ENCODE measurements around the gene GSTM3.
A peak's percentile ranks its signal among the peaks of the same experiment; 100 is the strongest.
"Not testable (repeated sequence)": the region's sequence is repeated elsewhere in the genome, so short reads cannot be mapped to it uniquely, and the experiment has no call there.

GSTM3 gene

DNA sequence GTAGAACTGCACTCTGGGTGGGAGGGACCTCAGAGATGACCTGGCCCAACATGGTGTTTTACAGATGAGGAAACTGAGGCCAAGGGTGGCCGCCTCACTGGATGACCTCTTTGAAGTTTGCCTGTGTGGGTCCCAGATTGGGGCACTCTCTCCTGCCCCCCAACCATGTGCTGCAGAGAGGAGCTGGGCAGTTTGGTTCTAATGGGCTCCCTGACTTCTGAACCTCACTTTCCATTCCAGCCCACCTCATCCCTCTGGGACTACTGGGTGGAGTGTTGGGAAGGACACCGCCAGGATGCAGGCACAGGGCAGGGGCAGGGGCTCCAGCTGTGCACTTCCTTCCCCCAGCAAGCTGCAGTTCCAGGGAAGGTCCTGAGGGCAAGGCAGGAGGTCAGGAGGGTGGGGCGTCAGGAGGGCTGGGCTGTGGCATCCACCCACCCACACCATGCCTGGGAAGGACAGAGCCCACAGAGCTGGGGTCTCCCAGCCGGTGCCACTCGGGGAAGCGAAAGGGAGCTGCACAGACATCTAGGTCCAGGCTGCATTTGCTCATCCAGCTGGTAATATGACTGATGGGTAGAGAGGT is 33.2 kb upstream of the GSTM3 start:
- no peak for DNase-seq

DNA sequence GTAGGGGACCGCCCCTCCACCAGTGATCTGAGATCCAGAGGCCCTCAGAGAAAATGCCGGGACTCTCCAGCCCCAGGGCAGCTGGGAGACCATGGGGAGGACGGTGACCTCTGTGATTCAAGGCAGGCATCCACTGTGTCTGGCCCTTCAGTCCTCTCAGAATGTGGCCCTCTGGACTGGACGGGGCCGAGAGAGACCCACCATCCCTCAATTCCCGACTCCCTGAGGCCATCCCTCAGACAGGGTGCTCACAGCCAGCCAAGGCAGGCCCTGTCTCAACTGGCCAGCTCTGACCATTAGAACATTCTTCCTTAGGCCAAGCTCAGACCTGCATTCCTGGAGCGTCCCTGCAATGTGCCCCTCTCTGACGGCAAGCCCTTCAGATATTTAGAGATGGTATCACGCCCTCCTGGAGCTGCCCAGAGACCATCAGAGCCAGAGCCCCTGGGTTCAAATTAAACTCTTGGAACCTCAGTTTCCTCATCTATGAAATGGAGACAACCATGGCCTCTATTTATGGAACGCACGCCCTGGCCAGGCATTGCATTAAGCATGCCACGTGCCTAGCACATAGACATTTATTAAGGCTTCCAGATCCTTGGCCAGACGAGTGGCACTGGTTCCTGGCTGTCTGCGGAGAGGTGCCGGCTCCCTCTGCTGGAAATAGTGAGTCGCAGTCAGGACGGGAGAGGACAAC is 32.5 kb upstream of the GSTM3 start:
- DNase-seq, result peak; percentile 72

DNA sequence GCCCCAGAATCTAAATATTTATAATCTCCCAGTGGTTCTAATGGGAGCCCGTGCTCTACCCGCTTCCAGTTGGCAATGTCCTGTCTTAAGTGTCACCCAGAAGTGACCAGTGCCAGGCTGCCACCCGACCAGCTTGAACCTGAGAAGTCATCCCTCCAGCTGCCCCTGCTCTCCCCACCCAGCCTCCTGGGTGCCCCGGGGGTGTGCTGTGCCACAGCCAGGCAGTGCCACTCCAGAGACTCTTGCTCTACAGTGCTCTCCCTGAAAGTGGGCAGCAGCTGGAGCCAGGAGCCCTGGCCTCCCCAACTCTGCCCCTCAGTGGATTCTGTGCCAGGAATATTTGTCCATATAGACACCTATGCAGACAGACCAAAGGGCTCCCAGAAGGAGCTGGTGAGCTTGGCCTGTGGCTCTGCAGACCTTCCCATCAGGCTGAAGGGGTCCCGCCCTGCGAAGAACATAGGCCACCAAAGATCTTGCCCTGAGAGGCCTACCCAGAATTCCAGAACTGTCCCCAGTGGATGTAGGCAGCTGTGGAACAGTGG is 31.9 kb upstream of the GSTM3 start:
- no peak for DNase-seq

DNA sequence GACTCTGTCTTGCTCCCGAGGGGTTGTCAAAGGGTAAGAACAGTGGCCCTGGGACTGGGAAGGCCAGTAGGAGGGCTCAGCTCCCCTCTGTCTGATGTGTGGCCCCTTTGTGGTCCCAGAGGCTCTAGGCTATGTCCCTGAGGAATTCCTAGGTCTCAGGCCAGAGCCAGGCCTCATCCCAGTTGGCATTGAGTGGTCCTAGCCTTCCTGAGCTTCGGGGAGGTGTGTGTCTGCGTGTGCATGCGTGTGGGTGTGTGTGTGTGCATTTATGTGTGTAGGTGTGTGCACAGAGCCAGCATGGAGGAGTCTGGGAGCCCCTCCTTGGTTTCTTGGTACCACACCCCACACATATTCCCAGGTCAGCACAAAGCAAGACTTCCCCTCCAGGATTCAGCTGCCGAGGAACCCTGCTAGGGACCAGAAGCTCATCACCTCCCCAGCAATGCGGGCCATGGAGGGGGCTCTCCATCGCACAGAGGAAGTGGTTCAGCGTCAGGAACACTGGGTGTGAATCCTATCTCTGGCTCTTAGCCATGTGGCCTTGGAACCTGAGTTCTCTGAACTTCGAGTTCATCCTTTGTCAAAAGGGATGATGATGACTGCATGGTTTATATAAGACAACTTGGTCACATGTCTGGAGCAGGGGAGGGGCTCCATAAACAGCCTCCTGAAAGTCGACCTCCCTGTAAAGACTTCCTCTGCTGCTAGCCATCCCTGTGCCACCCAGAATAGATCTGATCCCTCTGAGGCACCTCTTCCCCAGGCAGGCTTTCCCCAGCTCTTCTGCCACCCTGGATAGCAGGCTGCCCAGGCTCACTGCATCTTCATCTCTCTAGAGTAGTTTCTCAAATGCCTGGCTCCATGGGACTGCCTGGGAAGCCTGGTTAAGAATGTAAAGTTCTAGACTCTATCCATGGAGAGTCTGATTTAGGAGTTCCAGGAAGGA is 31.1 kb upstream of the GSTM3 start:
- DNase-seq, result no peak

DNA sequence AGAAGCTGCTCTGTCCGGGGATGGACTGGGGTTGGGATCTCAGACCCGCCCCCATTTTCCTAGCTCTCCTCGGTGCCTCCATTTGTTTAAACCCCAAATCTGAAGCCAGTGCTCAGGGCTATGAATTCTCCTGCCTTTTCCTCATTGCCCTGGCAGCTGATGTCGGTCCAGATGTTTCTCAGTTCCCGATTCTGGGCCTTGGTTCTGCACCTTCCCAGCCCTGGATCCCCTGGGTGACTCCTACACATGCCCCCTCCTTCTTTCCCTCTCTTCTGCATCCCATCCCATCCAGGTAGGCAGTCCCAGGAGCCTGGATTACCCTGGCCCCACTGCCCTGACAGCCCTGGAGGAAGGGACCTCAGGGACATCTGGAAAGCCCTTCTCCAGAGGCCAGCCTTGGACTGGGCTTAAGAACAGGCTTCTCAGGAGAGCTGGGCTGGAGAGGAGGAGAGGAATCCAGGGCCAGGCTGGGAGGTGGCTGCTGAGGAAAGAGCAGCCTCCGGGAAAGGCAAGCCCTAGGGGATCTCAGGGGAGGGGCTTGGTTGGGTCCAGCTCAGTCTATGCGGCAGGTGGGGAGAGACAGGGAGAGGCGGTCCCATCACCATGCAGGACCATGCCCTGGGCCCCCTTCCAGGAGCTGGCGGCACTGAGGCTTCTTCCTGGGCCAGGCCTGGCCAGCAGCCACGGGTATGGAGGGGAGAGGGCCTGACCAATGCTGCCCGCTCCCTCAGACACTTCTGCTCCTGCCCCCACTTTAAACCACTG is 29.7 kb upstream of the GSTM3 start:
- DNase-seq, result no peak

DNA sequence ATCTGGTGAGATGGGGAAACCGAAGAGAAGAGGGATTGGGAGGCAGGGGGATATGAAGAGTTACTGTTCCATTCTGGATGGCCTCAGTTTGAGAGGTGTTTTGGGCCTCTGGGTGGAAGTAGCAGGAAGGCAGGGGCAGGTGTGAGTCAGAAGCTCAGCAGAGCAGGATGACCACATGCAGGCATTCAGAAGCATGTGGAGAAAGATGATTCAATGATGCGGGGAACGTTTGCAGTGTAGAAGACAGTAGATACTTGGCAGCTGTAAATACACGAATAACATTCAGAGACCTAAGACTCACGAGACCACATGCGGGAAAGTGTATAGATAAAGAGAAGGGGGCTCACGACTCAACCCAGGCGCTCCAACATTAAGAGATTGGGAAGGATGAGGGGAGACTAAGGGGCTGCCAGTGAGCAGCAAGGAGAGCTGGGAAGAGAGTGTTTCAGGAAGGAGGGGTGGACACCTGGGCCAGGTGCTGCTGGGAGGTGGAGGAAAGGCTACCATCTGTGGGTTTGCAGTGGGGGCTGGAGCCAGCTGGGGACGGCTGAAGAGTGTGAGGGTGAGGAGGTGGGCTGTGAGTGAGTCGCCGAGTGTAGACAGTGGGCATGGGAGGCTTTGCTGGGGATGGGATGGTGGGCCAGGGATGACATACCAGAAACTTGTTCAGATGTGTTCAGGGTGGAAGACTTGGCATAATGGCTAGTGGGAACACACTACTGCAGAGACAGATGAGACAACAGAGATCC is 28.7 kb upstream of the GSTM3 start:
- DNase-seq, result no peak

DNA sequence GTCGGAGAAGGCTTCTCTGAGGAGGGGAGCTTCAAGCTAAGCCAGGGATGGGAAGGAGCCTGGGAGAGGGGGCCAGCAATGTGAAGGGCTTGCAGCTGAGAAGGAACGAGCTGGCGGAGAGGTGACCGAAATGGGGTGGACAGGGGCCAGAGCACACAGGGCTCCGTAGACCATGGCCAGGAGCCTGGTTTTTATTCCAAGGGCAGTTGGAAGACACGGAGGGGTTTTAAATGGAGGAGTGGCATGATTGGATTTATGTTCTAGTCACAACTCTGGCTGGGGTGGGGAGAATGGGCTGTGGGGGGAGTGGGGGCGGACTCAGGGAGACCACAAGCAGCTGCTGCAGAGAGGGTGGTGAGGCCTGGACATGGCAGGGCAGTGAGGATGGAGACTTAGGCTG is 28.0 kb upstream of the GSTM3 start:
- DNase-seq, result no peak

DNA sequence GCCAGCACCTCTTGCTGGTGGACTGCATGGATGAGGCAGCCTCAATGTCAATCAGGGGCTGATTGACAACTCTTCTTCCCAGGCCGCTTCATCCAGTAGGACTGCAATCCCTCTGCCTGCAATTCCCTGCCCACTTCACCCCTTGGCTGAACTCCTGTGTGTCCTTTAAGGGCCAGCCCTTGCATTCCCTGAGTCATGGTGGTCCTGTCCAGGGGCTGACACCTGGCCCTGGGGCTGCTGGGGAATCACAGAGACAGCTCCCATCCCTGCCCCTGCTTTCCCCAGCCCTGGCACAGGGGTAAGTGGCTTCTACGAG is 27.5 kb upstream of the GSTM3 start:
- DNase-seq, result no peak

DNA sequence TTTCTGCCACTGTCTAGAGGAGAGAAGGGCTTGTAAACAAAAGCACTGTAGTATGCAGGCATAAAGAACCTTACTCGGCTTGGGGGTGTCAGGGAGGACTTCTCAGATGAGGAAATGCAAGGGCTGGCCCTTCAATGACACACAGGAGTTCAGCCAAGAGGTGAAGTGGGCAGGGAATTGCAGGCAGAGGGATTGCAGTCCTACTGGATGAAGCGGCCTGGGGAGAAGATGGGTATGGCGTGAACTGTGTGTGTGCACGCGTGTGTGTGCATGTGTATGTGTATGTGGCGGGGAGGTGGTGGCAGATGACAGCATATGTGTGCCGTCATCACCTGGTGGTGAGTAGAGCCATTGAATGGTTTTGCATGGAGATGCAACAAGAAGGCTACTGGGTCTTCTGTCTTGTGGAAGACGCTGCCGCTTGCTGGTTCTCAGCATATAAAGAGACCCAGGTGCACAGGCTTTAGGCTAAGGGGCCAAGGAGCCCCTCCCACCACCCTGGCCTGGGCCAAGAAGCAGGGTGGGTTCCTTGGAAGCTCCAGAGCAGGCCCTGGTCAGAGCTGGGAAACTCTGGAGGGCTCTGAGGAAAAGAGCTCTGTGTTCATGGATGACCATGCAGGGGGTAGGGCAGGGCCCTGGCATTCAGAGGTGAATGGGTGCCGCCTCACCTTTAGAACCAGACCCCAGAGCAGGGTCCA is 26.9 kb upstream of the GSTM3 start:
- no peak for DNase-seq

DNA sequence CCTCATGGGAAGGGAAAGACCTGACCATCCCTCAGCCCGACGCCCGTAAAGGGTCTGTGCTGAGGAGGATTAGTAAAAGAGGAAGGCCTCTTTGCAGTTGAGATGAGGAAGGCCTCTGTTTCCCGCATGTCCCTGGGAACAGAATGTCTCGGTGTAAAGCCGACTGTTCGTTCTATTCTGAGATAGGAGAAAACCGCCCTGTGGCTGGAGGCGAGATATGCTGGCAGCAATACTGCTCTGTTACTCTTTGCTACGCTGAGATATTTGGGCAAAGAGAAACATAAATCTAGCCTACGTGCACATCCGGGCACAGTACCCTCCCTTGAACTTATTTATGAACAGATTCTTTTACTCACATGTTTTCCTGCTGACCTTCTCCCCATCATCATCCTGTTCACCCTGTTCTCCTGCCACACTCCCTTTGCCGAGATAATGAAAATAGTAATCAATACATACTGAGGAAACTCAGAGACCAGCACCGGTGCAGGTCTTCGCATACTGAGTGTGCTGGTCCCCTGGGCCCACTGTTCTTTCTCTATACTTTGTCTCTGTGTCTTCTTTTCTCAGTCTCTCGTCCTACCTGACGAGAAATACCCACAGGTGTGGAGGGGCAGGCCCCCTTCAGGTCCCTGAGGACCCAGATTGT is 26.3 kb upstream of the GSTM3 start:
- not testable (repeated sequence) for DNase-seq

DNA sequence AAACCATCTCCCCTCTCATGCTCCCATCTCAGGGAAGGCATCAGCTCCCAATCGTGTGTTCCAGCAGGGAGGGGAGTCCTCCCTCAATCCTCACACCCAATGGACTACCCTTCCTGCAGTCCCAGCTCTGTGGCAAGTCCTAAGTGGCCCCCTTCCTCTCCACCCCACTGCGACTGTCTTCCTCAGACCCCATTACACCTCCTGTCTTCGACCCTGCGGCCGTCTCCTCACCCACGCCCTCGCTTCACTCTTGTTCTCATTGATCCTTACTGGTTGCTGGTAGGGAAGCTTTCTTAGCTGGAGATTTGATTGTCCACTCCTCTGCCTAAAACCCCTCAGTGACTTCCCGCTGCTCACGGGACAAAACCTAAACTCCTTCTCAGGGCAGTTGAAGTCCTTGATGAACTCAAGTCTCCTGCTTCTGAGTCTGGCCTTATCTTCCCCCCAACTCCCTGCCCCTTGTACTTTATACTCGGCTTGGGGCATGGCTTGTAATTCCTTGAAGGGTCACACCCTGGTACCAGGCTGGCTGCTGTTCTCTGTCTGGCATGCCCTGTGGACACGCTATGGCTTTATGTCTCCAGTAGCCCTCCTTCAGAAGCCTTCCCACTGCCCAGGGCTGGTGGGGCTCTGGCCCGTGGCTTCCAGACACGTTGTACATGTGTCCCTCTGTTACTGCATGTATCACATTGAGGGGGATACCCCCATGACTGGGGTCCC is 25.2 kb upstream of the GSTM3 start:
- no peak for DNase-seq

DNA sequence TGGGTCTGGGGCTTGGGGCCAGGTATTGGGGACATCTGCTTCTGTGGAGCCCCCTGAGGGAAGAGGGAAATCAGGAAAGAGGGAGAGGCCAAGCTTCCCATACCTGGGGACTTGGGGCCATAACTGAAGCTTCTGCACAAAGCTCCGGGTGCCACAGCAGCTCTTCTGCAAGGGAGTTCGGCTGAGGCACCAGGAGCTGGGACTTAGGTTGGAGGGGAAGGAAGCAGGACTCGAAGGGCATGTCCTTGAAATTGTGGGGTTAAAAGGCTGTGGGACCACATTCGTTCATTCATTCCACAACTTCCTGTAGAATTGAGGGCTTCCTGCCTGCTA is 24.6 kb upstream of the GSTM3 start:
- no peak for DNase-seq

DNA sequence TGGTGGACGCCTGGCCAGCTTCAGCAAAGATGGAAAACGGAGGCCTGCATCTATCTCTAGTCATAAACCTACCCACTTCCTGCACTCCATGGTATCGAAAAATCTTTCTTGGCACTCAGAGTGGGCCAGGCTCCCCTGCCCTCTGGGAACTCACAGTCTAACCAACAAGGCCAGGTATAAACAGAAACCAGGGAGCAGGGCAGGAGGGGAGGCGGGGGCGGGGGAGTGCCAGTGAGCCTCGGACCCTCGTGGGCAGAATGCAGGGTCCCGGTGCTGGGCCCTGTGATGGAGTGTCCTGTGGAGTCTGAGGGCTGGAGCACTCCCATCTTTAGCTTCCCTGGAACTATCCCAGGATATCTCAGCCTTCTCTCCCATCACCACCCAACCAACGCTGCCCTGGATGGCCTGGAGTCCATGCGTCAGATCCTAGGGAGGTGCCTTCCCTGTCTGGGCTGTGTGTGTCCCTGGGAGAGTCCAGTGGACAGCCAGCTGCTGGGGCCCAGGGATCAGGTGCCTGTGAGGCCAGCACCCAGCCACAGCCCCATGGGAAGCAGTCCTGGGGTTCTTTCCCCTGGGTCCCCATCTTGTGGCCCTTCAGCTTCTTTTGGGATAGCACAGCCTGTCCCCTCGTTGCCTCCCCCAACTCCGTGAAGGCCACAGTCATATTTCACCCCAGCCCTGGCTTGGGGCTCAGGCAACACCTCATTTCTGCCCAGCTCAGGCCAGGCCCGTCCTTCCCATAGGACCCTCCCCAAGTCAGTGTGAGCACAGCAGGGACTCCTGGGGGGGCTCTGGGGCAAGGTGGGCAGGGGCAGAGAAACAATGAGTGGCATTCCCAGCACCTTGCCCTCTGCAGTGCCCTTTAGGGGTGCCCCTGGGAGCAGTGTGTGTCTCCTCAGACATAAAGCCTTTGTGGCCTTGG is 24.0 kb upstream of the GSTM3 start:
- DNase-seq, result no peak

DNA sequence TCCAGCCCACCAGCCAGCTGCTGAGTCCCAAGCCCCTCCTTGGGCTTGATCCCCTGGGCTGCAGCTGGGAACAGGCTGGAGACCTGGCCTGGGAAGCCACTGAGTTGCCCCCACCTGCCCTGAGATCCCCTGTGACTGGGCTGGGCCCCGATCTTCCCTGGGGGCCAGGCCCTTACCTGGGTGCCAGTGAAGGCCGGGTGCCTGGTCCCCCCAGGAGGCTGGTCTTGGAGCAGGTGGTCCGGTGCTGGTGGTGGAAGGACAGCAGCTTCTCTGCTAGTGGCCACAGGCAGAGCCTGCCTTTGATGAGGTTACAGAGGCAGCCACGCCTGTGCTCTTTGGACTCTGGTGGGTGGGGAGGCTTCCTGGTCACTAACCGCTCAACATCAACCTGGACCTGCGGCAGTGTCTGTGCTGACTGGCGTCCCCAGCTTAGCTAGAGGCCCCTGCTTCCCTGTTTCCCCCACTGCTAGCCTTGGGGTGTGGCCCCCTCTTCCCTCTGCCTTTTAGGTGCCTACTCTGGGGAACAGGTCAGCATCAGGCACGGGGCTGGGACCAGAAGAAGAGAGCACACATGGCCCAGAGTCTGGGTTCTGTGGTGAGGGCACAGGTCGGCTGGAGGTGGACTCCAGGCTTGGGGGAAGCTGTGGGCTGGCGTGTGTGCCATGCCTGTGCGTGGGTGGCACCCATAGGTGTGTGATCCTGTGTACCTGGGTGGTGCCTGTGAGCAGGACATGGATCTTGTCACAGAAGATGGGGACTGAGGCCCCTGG is 23.0 kb upstream of the GSTM3 start, which contains the start of gene EPS8L3:
EPS8L3 (minus strand) TSS at position 278 of the 770 bp plus-strand sequence. CDS start 2,174 bp downstream, outside the sequence.
- DNase-seq, result no peak

DNA sequence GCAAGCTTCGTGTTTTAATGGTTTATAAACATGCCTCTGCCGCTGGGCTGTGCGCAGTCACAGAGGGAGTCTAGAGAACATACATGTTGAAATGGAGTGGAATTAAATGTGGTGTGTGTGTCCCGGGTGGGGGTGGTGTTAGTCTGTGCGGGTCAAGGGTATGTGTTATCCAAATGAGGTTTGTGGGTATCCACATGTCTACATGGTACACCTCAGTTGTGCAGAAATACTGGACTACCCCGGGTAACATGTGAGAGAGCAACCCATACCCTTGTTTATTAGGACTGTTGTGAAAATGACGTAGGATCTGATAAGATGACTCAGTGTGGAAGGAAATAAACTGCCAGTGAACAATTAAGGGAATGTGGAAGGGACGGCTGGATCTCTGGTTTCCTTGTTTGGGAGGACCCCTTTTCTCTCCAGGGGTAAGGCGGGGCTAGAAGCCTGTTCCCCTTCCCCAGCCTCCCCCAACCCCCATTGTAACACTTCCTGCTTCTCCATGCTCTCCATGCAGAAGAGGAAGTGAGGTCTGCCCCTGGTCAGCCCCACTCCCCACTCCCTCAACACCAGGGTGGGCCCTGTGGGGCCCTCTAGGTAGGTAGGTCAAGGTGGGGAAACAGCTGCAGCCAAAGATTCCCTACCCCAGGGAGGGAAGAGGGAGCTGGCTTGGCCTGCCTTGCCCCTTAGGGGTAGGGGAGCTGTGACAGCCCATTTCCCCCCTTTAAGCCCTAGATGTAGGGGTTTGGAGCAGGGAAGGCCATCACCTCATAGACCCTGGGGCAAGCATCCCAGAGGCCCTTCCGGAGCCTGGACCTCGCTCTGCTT is 22.2 kb upstream of the GSTM3 start:
- DNase-seq, result no peak

DNA sequence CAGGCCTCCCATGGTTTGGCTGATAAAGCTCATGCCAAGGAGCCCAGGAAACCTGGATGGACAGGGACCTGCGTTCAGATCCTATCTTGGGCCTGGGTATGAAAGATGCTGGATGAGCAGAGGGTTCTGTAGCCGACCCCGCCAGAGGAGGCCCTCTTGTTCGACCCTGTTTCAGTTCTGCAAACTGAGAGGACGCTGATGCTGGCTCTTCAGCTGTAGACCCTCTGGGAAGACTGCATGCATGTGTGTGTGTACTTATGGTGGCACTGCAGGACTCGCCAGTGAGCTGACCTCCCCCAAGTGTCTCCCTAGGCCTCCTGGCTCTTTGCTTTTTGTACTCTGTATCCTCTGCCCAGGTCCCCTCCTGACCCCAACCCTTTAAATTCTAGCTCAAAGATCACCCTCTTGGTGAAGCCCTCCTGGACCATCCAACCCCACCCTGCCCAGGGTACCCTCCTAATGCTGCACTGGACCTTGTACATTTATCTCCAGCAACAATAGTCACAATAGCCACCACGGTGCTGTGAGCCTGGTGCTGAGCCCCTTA is 21.3 kb upstream of the GSTM3 start:
- DNase-seq, result no peak
